DND-41 (cell line): ENCODE data around the gene TNS3.

Source experiments
- CTCF ChIP-seq: IDR thresholded peaks from 2 replicates; pipeline ENCODE4 v1.5.1; 2012; ENCODE audit warnings: borderline replicate concordance, low read length, moderate library complexity, mild to moderate bottlenecking; ENCODE audit not compliant: poor library complexity, severe bottlenecking; ENCODE audit errors: extremely low read depth
- EZH2 ChIP-seq: IDR thresholded peaks from 3 replicates; pipeline ENCODE4 v1.6.1; 2012; ENCODE audit warnings: borderline replicate concordance, low read depth, mild to moderate bottlenecking, moderate library complexity, low read length, inconsistent platforms; ENCODE audit not compliant: severe bottlenecking

- no peak for TF ChIP-seq CTCF
- TF ChIP-seq EZH2: no peak
Measured at GRCh38 chr7:47413526-47414341, 168.2 kb downstream of the TNS3 start.
